Measurements from ENCODE around the gene CACNA1I.

The CACNA1I gene

DNA sequence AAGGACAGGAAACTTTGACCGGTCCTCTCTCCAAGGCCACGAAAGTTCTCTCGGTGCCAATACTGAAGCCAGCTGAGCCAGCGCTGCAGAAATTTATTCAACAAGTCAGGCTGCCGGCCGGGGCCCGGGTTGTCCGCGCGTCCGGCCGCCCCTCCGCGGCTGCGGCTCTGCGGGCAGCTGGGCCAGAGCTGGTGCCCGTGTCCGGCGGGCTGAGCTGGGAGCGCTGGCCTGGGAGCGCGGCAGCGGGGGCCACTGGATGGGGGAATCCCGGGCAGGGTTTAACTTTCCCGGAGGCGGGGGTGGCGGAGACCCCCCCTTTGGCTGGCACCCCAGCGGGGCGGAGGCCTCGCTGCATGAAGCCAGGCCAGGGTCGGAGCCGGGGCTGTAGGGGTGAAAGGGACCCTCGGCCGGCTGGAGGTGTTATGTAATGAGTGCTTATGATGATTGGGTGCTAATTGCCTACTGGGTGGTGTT is 12.3 kb upstream of the CACNA1I start:
- TF ChIP-seq CTCF (IDR thresholded peaks at IDR 0.05; ENCODE audit: insufficient read depth, low read length, poor library complexity, severe bottlenecking) (no peak), EZH2phosphoT487 (conservative IDR thresholded peaks at IDR 0.05; ENCODE audit: low read length) (no peak)
- Histone ChIP-seq H3K9ac (ENCODE audit: low read length) (no peak overlapping the region), H3F3A (ENCODE audit: insufficient read depth) (no peaks in the 10 kb centered on the region), H3K4me2 (ENCODE audit: low read depth, low read length, poor library complexity, severe bottlenecking) (no peak overlapping the region), H2AFZ (ENCODE audit: low read depth, low read length, severe bottlenecking) (no peak overlapping the region), H3K27ac (ENCODE audit: low read depth, low read length) (no peak overlapping the region), H3K79me2 (ENCODE audit: insufficient read depth, low read length) (no peaks in the 10 kb centered on the region), H3K27me3 (ENCODE audit: low read length) (no peaks in the 10 kb centered on the region), H3K36me3 (ENCODE audit: low read length) (no peaks in the 10 kb centered on the region), H3K9me3 (ENCODE audit: insufficient read depth, low read length) (no peaks in the 10 kb centered on the region), H3K4me3 (ENCODE audit: insufficient read depth, low read length, poor library complexity, severe bottlenecking) (no peak overlapping the region), H4K20me1 (ENCODE audit: low read depth, low read length) (no peaks in the 10 kb centered on the region), H3K9me2 (replicated peaks; ENCODE audit: insufficient read depth, low read length) (no peaks in the 10 kb centered on the region)

GRCh38 chr22:39558950-39559349 is 11.6 kb upstream of the CACNA1I start:
- no peaks in the 10 kb centered on the region for H3K36me3 ChIP-seq (ENCODE audit: low read length)
- no peak overlapping the region for H3K4me2 ChIP-seq (ENCODE audit: low read depth, low read length, poor library complexity, severe bottlenecking)
- H3F3A ChIP-seq (ENCODE audit: insufficient read depth): no peaks in the 10 kb centered on the region
- no peak overlapping the region for H3K4me3 ChIP-seq (ENCODE audit: insufficient read depth, low read length, poor library complexity, severe bottlenecking)
- no peak overlapping the region for H3K27ac ChIP-seq (ENCODE audit: low read depth, low read length)
- H3K9me3 ChIP-seq (ENCODE audit: insufficient read depth, low read length): peaks cover 5% of the 10 kb centered on the region; the same call in 1 of the 2 replicates
- H3K27me3 ChIP-seq (ENCODE audit: low read length): no peaks in the 10 kb centered on the region
- H3K9ac ChIP-seq (ENCODE audit: low read length): no peak overlapping the region
- no peak for TF ChIP-seq CTCF (IDR thresholded peaks at IDR 0.05; ENCODE audit: insufficient read depth, low read length, poor library complexity, severe bottlenecking)
- TF ChIP-seq EZH2phosphoT487 (conservative IDR thresholded peaks at IDR 0.05; ENCODE audit: low read length): no peak
- no peaks in the 10 kb centered on the region for H4K20me1 ChIP-seq (ENCODE audit: low read depth, low read length)
- H3K79me2 ChIP-seq (ENCODE audit: insufficient read depth, low read length): no peaks in the 10 kb centered on the region
- no peak overlapping the region for H2AFZ ChIP-seq (ENCODE audit: low read depth, low read length, severe bottlenecking)
- H3K9me2 ChIP-seq (replicated peaks; ENCODE audit: insufficient read depth, low read length): no peaks in the 10 kb centered on the region

DNA sequence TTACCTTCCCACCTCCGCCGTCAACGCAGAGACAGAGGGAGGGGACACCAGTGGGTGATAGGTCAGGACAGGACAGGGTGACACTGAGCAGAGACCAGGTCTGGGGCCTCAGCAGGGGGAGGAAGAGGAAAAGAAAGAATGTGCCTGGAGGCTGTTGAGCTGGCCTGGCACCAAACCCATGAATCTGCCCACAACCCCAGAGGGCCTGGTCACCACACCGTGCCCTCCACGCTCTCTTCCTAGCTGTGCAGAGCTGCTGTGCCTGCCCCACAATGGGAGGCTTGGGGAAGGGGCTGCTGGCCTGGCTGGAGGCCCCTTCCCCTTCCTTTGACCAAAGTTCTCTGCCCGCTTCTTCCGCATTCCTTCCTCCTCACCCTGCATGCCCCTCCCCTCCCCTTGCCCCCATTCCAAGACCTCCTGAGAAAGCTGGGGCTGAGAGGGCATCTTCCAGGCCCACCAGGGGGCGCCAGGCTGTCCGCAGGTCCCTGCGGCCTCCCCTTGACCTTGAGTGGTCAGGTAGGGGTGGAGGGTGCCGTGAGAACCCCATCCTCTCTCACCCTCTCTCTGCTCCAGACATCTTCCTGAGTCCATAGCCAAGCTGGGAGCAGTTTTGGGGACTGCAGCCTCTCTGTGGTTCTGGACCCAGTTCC is 11.0 kb upstream of the CACNA1I start:
- Histone ChIP-seq H3K79me2 (ENCODE audit: insufficient read depth, low read length) (no peaks in the 10 kb centered on the region), H3K27ac (ENCODE audit: low read depth, low read length) (no peak overlapping the region), H3K9me3 (ENCODE audit: insufficient read depth, low read length) (peaks cover 8% of the 10 kb centered on the region; the same call in 1 of the 2 replicates), H4K20me1 (ENCODE audit: low read depth, low read length) (no peaks in the 10 kb centered on the region), H3K9me2 (replicated peaks; ENCODE audit: insufficient read depth, low read length) (no peaks in the 10 kb centered on the region), H3K4me2 (ENCODE audit: low read depth, low read length, poor library complexity, severe bottlenecking) (no peak overlapping the region), H3K9ac (ENCODE audit: low read length) (no peak overlapping the region), H3K36me3 (ENCODE audit: low read length) (no peaks in the 10 kb centered on the region), H3F3A (ENCODE audit: insufficient read depth) (no peaks in the 10 kb centered on the region), H3K4me3 (ENCODE audit: insufficient read depth, low read length, poor library complexity, severe bottlenecking) (no peak overlapping the region), H2AFZ (ENCODE audit: low read depth, low read length, severe bottlenecking) (no peak overlapping the region), H3K27me3 (ENCODE audit: low read length) (no peaks in the 10 kb centered on the region)
- TF ChIP-seq EZH2phosphoT487 (conservative IDR thresholded peaks at IDR 0.05; ENCODE audit: low read length): no peak
- peak; percentile 49 for TF ChIP-seq CTCF (IDR thresholded peaks at IDR 0.05; ENCODE audit: insufficient read depth, low read length, poor library complexity, severe bottlenecking)

Data from SU-DHL-6 (cell line).